Body of pancreas (tissue), 4 donors: ENCODE measurements around the gene TMEM237.

ENCODE experiments used
- CTCF ChIP-seq, 7 experiments: fragments of 450-650 bp in 4 of 7; fragments of 200-600 bp in 3 of 7; sonication (generic) in 3 of 7; IDR thresholded peaks; one replicate each; pipeline ENCODE4 v1.5.1; 2016 to 2019; ENCODE audit warnings: antibody characterized with exemption in 7 of 7
- POLR2A ChIP-seq, 3 donors: fragments of 450-650 bp; IDR thresholded peaks; one replicate each; pipeline ENCODE4 v1.6.1; 2016; ENCODE audit warnings: antibody characterized with exemption in 3 of 3, mild to moderate bottlenecking in 2 of 3

- no peak for TF ChIP-seq POLR2A (IDR thresholded peaks at IDR 0.05)
- TF ChIP-seq CTCF (IDR thresholded peaks at IDR 0.05), result no peak
Observed at GRCh38 chr2:201608021-201608420, 35.3 kb downstream of the TMEM237 start.
